Chondrocyte (in vitro differentiated cells): Measurements from ENCODE around the gene TBC1D17. TPM values are rescaled to one million over a fixed set of nuclear protein-coding genes. Genes with fewer than 3 reads are reported as not detected.

Experiments
- DNase-seq: peaks from one replicate; pipeline ENCODE4 v3.0.0; 2021; ENCODE audit warnings: mixed read lengths, low spot score
- H3K27ac Mint-ChIP-seq: one replicate; pipeline ENCODE4 v1.8.0; 2021; ENCODE audit warnings: mild to moderate bottlenecking, moderate library complexity, mixed read lengths; ENCODE audit not compliant: unreplicated experiment
- H3K27me3 Mint-ChIP-seq: 2 replicates; pipeline ENCODE4 v1.8.0; 2021; ENCODE audit warnings: low read depth, mixed read lengths
- H3K36me3 Mint-ChIP-seq: 2 replicates; pipeline ENCODE4 v1.8.0; 2021; ENCODE audit warnings: low read depth, mixed read lengths
- H3K4me1 Mint-ChIP-seq: 2 replicates; pipeline ENCODE4 v1.8.0; 2021; ENCODE audit warnings: low read depth, mild to moderate bottlenecking, mixed read lengths
- H3K4me3 Mint-ChIP-seq: one replicate; pipeline ENCODE4 v1.8.0; 2021; ENCODE audit warnings: mild to moderate bottlenecking, moderate library complexity, mixed read lengths; ENCODE audit not compliant: unreplicated experiment
- H3K9me3 Mint-ChIP-seq: 2 replicates; pipeline ENCODE4 v1.8.0; 2021; ENCODE audit warnings: low read depth, mixed read lengths
- CTCF ChIP-seq: fragments of 200-600 bp; sonication (generic); IDR thresholded peaks from 2 replicates; pipeline ENCODE4 v1.5.0; 2021; ENCODE audit warnings: antibody characterized with exemption, mild to moderate bottlenecking, moderate library complexity
- total RNA-seq: library from RNA; stranded (reverse); gene quantifications from 3 replicates; pipeline ENCODE4 v1.2.1, GENCODE V29; 2021

TBC1D17 gene
- total RNA-seq, 1 donor from 2014 or later = 44.8 TPM

GRCh38 chr19:49889038-49889686 lies 11.7 kb downstream of the TBC1D17 start:
- Mint-ChIP-seq H3K4me1 (peaks cover 2% of the 10 kb centered on the region), H3K27me3 (peaks cover 10% of the 10 kb centered on the region), H3K9me3 (no peaks in the 10 kb centered on the region), H3K4me3 (no peak overlapping the region), H3K27ac (no peak overlapping the region), H3K36me3 (peaks cover 12% of the 10 kb centered on the region)
- DNase-seq = peak; percentile 87
- TF ChIP-seq CTCF = no peak

- peak; percentile 93 for DNase-seq
- TF ChIP-seq CTCF = peak; percentile 84
- H3K4me1 Mint-ChIP-seq = peaks cover 2% of the 10 kb centered on the region
- peaks cover 10% of the 10 kb centered on the region for H3K27me3 Mint-ChIP-seq
- peaks cover 6% of the 10 kb centered on the region for H3K36me3 Mint-ChIP-seq
- H3K4me3 Mint-ChIP-seq = peak overlapping the region; percentile 59
- H3K9me3 Mint-ChIP-seq = no peaks in the 10 kb centered on the region
- H3K27ac Mint-ChIP-seq = no peak overlapping the region
These were observed 12.3 kb downstream of the TBC1D17 start for GRCh38 chr19:49889687-49890348.

DNA sequence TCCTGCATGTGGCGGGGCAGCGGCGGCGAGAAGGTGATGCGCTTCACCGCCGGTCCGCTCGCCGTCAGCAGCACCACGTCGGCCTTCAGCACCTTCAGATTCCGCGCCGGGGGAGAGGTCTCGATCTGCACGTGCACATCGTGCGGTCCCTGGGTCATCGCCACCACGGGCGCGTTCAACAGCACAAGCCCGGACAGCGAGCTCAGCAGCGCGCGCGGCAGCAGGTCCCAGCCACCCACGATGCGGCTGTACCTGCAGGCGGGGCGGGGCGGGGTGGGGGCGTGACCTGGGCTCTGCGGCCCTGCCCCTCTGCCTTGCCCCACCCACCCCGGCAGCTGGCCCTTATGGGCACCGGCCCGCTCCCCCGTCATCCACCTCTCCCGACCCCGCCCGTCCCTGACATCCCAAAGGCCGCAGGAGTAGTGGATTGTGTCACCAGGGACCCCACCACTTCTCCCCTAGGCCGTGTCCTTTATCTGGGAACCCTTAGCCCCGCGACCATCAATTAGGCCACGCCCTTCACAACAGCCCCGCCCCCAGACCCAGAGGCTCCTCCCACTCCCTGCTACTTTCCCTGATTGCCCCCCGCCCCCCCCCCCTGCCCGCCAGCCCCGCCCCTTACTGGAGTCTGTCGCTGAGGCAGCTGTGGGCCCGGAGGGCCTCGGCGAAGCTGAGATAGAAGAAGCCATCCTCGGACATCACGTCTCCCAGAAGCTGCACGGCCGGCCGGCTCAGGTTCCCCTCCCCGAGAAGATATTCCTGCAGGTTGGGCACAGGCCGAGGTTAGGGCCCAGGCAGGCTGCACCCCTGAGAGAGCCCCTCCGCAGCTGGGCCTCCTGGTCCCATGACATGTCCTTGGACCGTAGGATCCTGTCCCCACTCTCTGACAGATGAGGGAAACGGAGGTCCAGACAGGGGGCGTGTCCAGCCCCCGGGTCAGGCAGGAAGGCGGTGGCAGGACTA lies 13.1 kb downstream of the TBC1D17 start:
- peak; percentile 58 for TF ChIP-seq CTCF
- no peak overlapping the region for H3K27ac Mint-ChIP-seq
- peak overlapping the region; percentile 59 for H3K4me3 Mint-ChIP-seq
- no peaks in the 10 kb centered on the region for H3K9me3 Mint-ChIP-seq
- no peak for DNase-seq
- peaks cover 2% of the 10 kb centered on the region for H3K4me1 Mint-ChIP-seq
- H3K27me3 Mint-ChIP-seq = peaks cover 10% of the 10 kb centered on the region
- H3K36me3 Mint-ChIP-seq = peaks cover 3% of the 10 kb centered on the region

- Mint-ChIP-seq H3K9me3 (no peaks in the 10 kb centered on the region), H3K27ac (no peak overlapping the region), H3K4me3 (no peak overlapping the region), H3K4me1 (peaks cover 2% of the 10 kb centered on the region), H3K36me3 (peaks cover 2% of the 10 kb centered on the region), H3K27me3 (peaks cover 12% of the 10 kb centered on the region)
- no peak for DNase-seq
- no peak for TF ChIP-seq CTCF
These were observed 13.9 kb downstream of the TBC1D17 start for GRCh38 chr19:49891393-49891792.

GRCh38 chr19:49892716-49893115 lies 15.2 kb downstream of the TBC1D17 start:
- H3K27ac Mint-ChIP-seq = no peak overlapping the region
- no peaks in the 10 kb centered on the region for H3K36me3 Mint-ChIP-seq
- peaks cover 12% of the 10 kb centered on the region for H3K27me3 Mint-ChIP-seq
- H3K4me1 Mint-ChIP-seq = peaks cover 5% of the 10 kb centered on the region
- no peak for DNase-seq
- no peak for TF ChIP-seq CTCF
- H3K9me3 Mint-ChIP-seq = no peaks in the 10 kb centered on the region
- H3K4me3 Mint-ChIP-seq = no peak overlapping the region
